NCI-H1048 (cell line): ENCODE measurements around the gene KRT15.

Source experiments
- DNase-seq: peaks from one replicate; lab custom pipeline; 2025; lab: John Stamatoyannopoulos, UW

The KRT15 gene

GRCh38 chr17:41480136-41480535, 38.6 kb downstream of the KRT15 start:
- DNase-seq: no peak

- no peak for DNase-seq
Observed at GRCh38 chr17:41478237-41478636, 40.5 kb downstream of the KRT15 start.

GRCh38 chr17:41476866-41477815, 41.5 kb downstream of the KRT15 start:
- DNase-seq: no peak

GRCh38 chr17:41475421-41475820, 43.3 kb downstream of the KRT15 start:
- no peak for DNase-seq

- DNase-seq: no peak
Observed at GRCh38 chr17:41474863-41475262, 43.8 kb downstream of the KRT15 start.

GRCh38 chr17:41468346-41468745, 50.3 kb downstream of the KRT15 start:
- no peak for DNase-seq

GRCh38 chr17:41467561-41467960, 51.1 kb downstream of the KRT15 start:
- DNase-seq: no peak

GRCh38 chr17:41466988-41467387, 51.7 kb downstream of the KRT15 start, which contains the start of gene KRT32:
KRT32 (minus strand) TSS chr17:41467386; CDS start chr17:41467325, 61 bp downstream.
- no peak for DNase-seq

- no peak for DNase-seq
Observed at GRCh38 chr17:41464682-41465081, 54.0 kb downstream of the KRT15 start.

- no peak for DNase-seq
Observed at GRCh38 chr17:41464173-41464572, 54.5 kb downstream of the KRT15 start.

- no peak for DNase-seq
Observed at GRCh38 chr17:41463746-41464145, 54.9 kb downstream of the KRT15 start.
